ENCODE data around the gene SLC7A9. TPM values are rescaled to one million over a fixed set of nuclear protein-coding genes. Genes with fewer than 3 reads are reported as not detected.
"Not testable (repeated sequence)": the region's sequence is repeated elsewhere in the genome, so short reads cannot be mapped to it uniquely, and the experiment has no call there.

Gene SLC7A9
- total RNA-seq, 4 donors from 2014 or later, result 0.44 TPM; not detected in 3

GRCh38 chr19:32887572-32888215, 18.1 kb upstream of the SLC7A9 start:
- peaks cover 0 to 8% of the 10 kb centered on the region in 2 donors for H3K36me3 ChIP-seq
- H3K27me3 ChIP-seq, result no peaks in the 10 kb centered on the region
- peaks cover 0 to 4% (median 0%) of the 10 kb centered on the region in 3 donors for H3K9me3 ChIP-seq
- no peak overlapping the region for H3K4me3 ChIP-seq
- H3K27ac ChIP-seq, result no peak overlapping the region
- in situ Hi-C loops (cut with MboI; ENCODE audit: low sequenced_read_pairs in 4 of 4) (no loop called here), intact Hi-C loops (cut with DNase I; ENCODE audit: low total_unique reads) (no loop called here)
- no peak for TF ChIP-seq POLR2A (IDR thresholded peaks at IDR 0.05)
- no peaks in the 10 kb centered on the region for H3K4me1 ChIP-seq
- no peak for ATAC-seq
- no peak for DNase-seq

GRCh38 chr19:32886241-32886640, 16.7 kb upstream of the SLC7A9 start:
- DNase-seq (no peak), ATAC-seq (no peak)
- Histone ChIP-seq H3K27me3 (no peaks in the 10 kb centered on the region), H3K4me1 (no peaks in the 10 kb centered on the region), H3K27ac (no peak overlapping the region), H3K36me3 (no peaks in the 10 kb centered on the region), H3K9me3 (no peaks in the 10 kb centered on the region), H3K4me3 (no peak overlapping the region)
- TF ChIP-seq CTCF (IDR thresholded peaks at IDR 0.05 in 4 of 5, conservative IDR thresholded peaks at IDR 0.05 in 1 of 5), result no peak
- TF ChIP-seq POLR2A (IDR thresholded peaks at IDR 0.05), result no peak
- intact Hi-C loops (cut with DNase I; ENCODE audit: low total_unique reads) (no loop called here), in situ Hi-C loops (cut with MboI; ENCODE audit: low sequenced_read_pairs in 4 of 4) (no loop called here)

GRCh38 chr19:32885255-32885654, 15.7 kb upstream of the SLC7A9 start:
- H3K27ac ChIP-seq; intact Hi-C loops (cut with DNase I; ENCODE audit: low total_unique reads); H3K27me3 ChIP-seq; H3K4me1 ChIP-seq; ATAC-seq; DNase-seq; H3K4me3 ChIP-seq; H3K9me3 ChIP-seq; in situ Hi-C loops (cut with MboI; ENCODE audit: low sequenced_read_pairs in 4 of 4); H3K36me3 ChIP-seq: not testable (repeated sequence)

- Histone ChIP-seq H3K4me3 (no peak overlapping the region), H3K27me3 (no peaks in the 10 kb centered on the region), H3K9me3 (no peaks in the 10 kb centered on the region), H3K4me1 (no peaks in the 10 kb centered on the region), H3K36me3 (no peaks in the 10 kb centered on the region), H3K27ac (no peak overlapping the region)
- ATAC-seq, result no peak
- in situ Hi-C loops (cut with MboI; ENCODE audit: low sequenced_read_pairs in 4 of 4), result no loop called here
- DNase-seq, result no peak
- intact Hi-C loops (cut with DNase I; ENCODE audit: low total_unique reads), result no loop called here
- TF ChIP-seq CTCF (IDR thresholded peaks at IDR 0.05 in 4 of 5, conservative IDR thresholded peaks at IDR 0.05 in 1 of 5) (no peak), POLR2A (IDR thresholded peaks at IDR 0.05) (no peak)
Measured at GRCh38 chr19:32881766-32882165, 12.2 kb upstream of the SLC7A9 start.

- no peak for ATAC-seq
- TF ChIP-seq CTCF (IDR thresholded peaks at IDR 0.05 in 4 of 5, conservative IDR thresholded peaks at IDR 0.05 in 1 of 5), result no peak
- H3K36me3 ChIP-seq, result no peaks in the 10 kb centered on the region
Measured at GRCh38 chr19:32880622-32881021, 11.1 kb upstream of the SLC7A9 start.

GRCh38 chr19:32879741-32880140, 10.2 kb upstream of the SLC7A9 start:
- no peaks in the 10 kb centered on the region for H3K27me3 ChIP-seq
- no peaks in the 10 kb centered on the region for H3K4me1 ChIP-seq
- no peaks in the 10 kb centered on the region for H3K36me3 ChIP-seq
- H3K4me3 ChIP-seq, result no peak overlapping the region
- no peaks in the 10 kb centered on the region for H3K9me3 ChIP-seq
- ATAC-seq (no peak), DNase-seq (no peak)
- no peak overlapping the region for H3K27ac ChIP-seq
- in situ Hi-C loops (cut with MboI; ENCODE audit: low sequenced_read_pairs in 4 of 4) (no loop called here), intact Hi-C loops (cut with DNase I; ENCODE audit: low total_unique reads) (no loop called here)
- TF ChIP-seq CTCF (IDR thresholded peaks at IDR 0.05 in 4 of 5, conservative IDR thresholded peaks at IDR 0.05 in 1 of 5) (no peak), POLR2A (IDR thresholded peaks at IDR 0.05) (no peak)

More at GRCh38 chr19:32880622-32881021, 11.1 kb upstream of the SLC7A9 start:
- no peak overlapping the region for H3K27ac ChIP-seq
- intact Hi-C loops (cut with DNase I; ENCODE audit: low total_unique reads), result no loop called here
- in situ Hi-C loops (cut with MboI; ENCODE audit: low sequenced_read_pairs in 4 of 4), result no loop called here
- no peak overlapping the region for H3K4me3 ChIP-seq
- no peaks in the 10 kb centered on the region for H3K27me3 ChIP-seq
- DNase-seq, result no peak
- H3K9me3 ChIP-seq, result no peaks in the 10 kb centered on the region
- H3K4me1 ChIP-seq, result no peaks in the 10 kb centered on the region

All from gastrocnemius medialis (tissue), 4 donors.